Fibroblast of the aortic adventitia (primary cell): Measurements from ENCODE around the gene MRPL12. TPM values are rescaled to one million over a fixed set of nuclear protein-coding genes. Genes with fewer than 3 reads are reported as not detected.

Experiments used
- DNase-seq: peaks from one replicate; pipeline ENCODE4 v3.0.0-alpha.2; 2010; ENCODE audit warnings: low read depth
- H3K4me3 ChIP-seq: 2 replicates; pipeline ENCODE4 v1.5.1; 2011; ENCODE audit warnings: low read depth, mild to moderate bottlenecking, control low read depth, low read length, moderate library complexity
- CTCF ChIP-seq: IDR thresholded peaks from 2 replicates; pipeline ENCODE4 v1.5.1; 2011; ENCODE audit warnings: mild to moderate bottlenecking, low read length, control low read depth, inconsistent platforms; ENCODE audit not compliant: insufficient read depth
- total RNA-seq: library from RNA; depleted of rRNA; stranded (reverse); fragments of >200 nt; gene quantifications from 2 replicates; pipeline ENCODE4 v1.2.3, GENCODE V29; 2012; ENCODE audit warnings: low replicate concordance

MRPL12 gene
- total RNA-seq, 1 donor, result 19.2 TPM

GRCh38 chr17:81717049-81717765 is 14.0 kb downstream of the MRPL12 start:
- no peak for DNase-seq
- H3K4me3 ChIP-seq, result no peak overlapping the region
- TF ChIP-seq CTCF, result no peak

- no peak overlapping the region for H3K4me3 ChIP-seq
- TF ChIP-seq CTCF, result no peak
- no peak for DNase-seq
These were observed 14.6 kb downstream of the MRPL12 start for GRCh38 chr17:81717766-81718089.

GRCh38 chr17:81719410-81720266 is 16.5 kb downstream of the MRPL12 start:
- no peak for DNase-seq
- no peak overlapping the region for H3K4me3 ChIP-seq
- no peak for TF ChIP-seq CTCF

- no peak for DNase-seq
- no peak overlapping the region for H3K4me3 ChIP-seq
- no peak for TF ChIP-seq CTCF
These were observed 17.3 kb downstream of the MRPL12 start for GRCh38 chr17:81720267-81721071.

- no peak for TF ChIP-seq CTCF
These were observed 19.3 kb downstream of the MRPL12 start for GRCh38 chr17:81722184-81723120.

GRCh38 chr17:81723651-81724209 is 20.6 kb downstream of the MRPL12 start:
- TF ChIP-seq CTCF, result no peak
- DNase-seq, result peak; percentile 37
- no peak overlapping the region for H3K4me3 ChIP-seq

More at GRCh38 chr17:81722184-81723120, 19.3 kb downstream of the MRPL12 start:
- DNase-seq, result peak; percentile 24
- H3K4me3 ChIP-seq, result no peak overlapping the region
